IPS DF 6.9 (cell line): ENCODE results near the gene WNT7A.

Source experiments
- DNase-seq: peaks from one replicate; pipeline ENCODE4 v3.0.0-alpha.2; 2013; ENCODE audit warnings: low read depth, low spot score
- H3K27ac ChIP-seq: one replicate; pipeline ENCODE4 v1.5.1; 2013; ENCODE audit warnings: low read length, control low read depth
- H3K27me3 ChIP-seq: 2 replicates; pipeline ENCODE4 v1.6.1; 2013; ENCODE audit warnings: mild to moderate bottlenecking, low read length; ENCODE audit not compliant: control insufficient read depth, insufficient read depth
- H3K36me3 ChIP-seq: 2 replicates; pipeline ENCODE4 v1.6.1; 2013; ENCODE audit warnings: low read length; ENCODE audit not compliant: control insufficient read depth, insufficient read depth
- H3K4me1 ChIP-seq: 2 replicates; pipeline ENCODE4 v1.6.1; 2013; ENCODE audit warnings: low read length; ENCODE audit not compliant: control insufficient read depth, insufficient read depth
- H3K4me3 ChIP-seq: 2 replicates; pipeline ENCODE4 v1.5.1; 2013; ENCODE audit warnings: mild to moderate bottlenecking, low read length
- H3K9me3 ChIP-seq: 2 replicates; pipeline ENCODE4 v1.6.1; 2013; ENCODE audit warnings: low read length, inconsistent platforms; ENCODE audit not compliant: control insufficient read depth, insufficient read depth
- WGBS: extraction: QIAGEN DNeasy Blood & Tissue Kit; methylation state at CpG from one replicate; pipeline ENCODE4 v1.1.7; 2013; ENCODE audit warnings: mixed read lengths, missing lambda C conversion rate; ENCODE audit not compliant: insufficient read length, insufficient coverage; 5-methylcytosine and 5-hydroxymethylcytosine counted together

Gene WNT7A

DNA sequence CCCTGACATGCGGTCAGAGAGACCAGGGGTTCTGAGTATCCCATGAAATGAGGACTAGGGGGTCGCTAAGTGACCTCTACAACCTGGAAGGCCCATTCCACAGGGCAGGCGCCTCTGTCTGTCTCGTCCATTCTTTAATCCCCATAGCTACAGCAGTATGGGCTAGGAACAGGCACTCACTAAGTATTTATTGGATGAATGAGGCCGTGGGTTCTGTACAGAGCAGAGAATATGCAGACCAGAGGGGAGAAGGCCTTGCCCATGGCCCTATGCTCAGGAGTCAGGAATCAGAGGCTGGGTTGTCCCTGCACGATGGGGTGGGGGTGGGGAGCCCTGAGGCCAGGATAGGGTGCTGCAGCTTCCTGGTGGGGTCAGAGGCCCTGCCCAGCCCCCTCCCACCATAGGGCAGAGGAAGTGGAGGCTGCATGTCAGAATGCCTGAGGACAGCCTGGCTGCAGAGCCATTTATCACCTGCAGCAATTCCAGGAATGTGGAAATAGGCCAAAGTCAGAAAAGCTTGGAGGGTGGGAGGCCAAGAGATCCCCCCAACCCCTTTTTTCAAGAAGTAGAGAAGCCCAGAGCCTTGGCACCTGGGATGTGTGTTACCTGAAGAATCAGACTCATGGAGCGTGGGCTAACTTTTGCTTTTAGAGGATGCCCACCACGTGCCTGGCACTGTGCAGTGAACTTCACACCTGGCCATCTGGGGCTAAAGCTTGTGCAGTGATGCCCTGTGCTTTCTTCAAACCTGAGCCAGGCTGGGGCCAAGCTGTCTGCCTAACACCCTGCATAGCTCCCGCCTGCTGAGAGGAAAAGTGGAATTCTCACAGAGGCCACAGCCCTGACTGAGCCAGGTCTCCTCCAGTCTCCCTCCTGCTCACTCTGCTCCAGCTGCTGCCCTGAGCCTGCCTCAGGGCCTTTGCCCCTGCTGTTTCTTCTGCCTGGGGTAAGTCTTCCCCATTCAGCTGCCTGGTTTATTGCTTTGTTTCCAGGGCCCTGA, 109.4 kb downstream of the WNT7A start:
- H3K36me3 ChIP-seq = no peaks in the 10 kb centered on the region
- no CpG with 5 or more reads among the region's 9 CpGs for WGBS
- no peak for DNase-seq
- H3K9me3 ChIP-seq = no peaks in the 10 kb centered on the region
- H3K4me1 ChIP-seq = no peaks in the 10 kb centered on the region
- no peak overlapping the region for H3K27ac ChIP-seq
- no peaks in the 10 kb centered on the region for H3K27me3 ChIP-seq
- no peak overlapping the region for H3K4me3 ChIP-seq

DNA sequence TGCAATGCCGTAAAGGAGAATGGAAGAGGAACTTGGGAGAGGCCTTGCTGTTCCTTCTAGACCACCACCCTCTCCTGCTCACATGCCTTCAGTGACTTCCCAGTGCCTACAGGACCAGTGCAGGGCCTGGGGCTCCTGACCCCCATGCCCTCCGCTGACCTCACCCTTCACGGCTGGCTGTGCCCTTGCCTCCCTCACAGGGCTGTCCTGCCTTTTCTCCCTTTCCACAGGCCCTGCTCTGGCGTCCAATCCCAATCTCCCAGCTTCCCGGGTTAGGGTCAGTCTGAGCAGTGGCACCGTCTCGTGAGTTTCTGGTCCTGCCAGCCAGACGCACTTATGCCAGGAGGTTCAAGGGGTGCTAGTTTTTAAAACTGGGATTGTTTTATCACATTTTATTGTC, 110.4 kb downstream of the WNT7A start:
- no peak overlapping the region for H3K4me3 ChIP-seq
- no peak overlapping the region for H3K27ac ChIP-seq
- no CpG with 5 or more reads among the region's 8 CpGs for WGBS
- no peaks in the 10 kb centered on the region for H3K36me3 ChIP-seq
- DNase-seq = no peak
- H3K9me3 ChIP-seq = no peaks in the 10 kb centered on the region
- H3K4me1 ChIP-seq = no peaks in the 10 kb centered on the region
- no peaks in the 10 kb centered on the region for H3K27me3 ChIP-seq

DNA sequence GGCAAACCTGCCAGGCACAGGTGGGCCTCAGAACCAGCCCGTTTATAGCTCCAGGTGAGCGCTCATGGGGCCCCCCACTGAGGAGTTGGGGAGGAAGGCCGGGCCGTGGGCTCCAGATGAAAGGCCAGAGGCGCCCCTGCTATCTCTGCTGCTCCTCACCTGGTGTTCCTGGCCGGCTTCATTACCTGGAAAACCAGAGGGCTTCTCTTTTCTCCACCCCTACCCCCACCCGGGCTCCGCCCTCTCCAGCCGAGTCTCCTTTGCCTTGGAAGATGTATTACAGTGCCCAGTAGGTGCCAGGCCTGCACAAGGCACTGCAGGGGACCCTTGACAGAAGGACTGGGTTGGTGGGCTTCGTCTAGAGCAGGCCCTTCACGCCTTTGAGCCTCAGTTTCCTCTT, 111.4 kb downstream of the WNT7A start:
- Histone ChIP-seq H3K4me1 (no peaks in the 10 kb centered on the region), H3K36me3 (no peaks in the 10 kb centered on the region), H3K4me3 (no peak overlapping the region), H3K27ac (no peak overlapping the region), H3K27me3 (no peaks in the 10 kb centered on the region), H3K9me3 (no peaks in the 10 kb centered on the region)
- no CpG with 5 or more reads among the region's 11 CpGs for WGBS
- no peak for DNase-seq

DNA sequence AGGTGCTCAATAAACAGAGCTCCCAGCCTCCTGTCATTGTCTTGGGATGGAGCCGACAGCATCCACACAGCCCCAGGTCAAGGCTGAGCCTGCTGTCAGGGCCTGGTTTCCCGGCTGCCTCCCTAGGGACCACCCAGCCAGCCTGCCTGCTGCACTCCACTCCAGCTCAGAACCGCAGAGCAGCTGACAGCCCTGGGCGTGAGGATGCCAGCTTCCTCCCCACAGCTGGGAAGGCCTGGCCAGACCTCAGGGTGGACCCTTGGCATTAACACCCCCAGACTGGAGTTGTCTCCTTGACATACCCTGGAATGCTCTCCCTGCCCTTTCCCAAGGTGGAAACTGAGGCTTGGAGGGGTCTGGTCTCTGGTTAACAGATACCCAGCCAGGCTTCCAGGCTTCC, 112.0 kb downstream of the WNT7A start:
- H3K36me3 ChIP-seq = no peaks in the 10 kb centered on the region
- no CpG with 5 or more reads among the region's 4 CpGs for WGBS
- no peaks in the 10 kb centered on the region for H3K27me3 ChIP-seq
- no peak overlapping the region for H3K4me3 ChIP-seq
- H3K4me1 ChIP-seq = no peaks in the 10 kb centered on the region
- no peak for DNase-seq
- no peaks in the 10 kb centered on the region for H3K9me3 ChIP-seq
- no peak overlapping the region for H3K27ac ChIP-seq

DNA sequence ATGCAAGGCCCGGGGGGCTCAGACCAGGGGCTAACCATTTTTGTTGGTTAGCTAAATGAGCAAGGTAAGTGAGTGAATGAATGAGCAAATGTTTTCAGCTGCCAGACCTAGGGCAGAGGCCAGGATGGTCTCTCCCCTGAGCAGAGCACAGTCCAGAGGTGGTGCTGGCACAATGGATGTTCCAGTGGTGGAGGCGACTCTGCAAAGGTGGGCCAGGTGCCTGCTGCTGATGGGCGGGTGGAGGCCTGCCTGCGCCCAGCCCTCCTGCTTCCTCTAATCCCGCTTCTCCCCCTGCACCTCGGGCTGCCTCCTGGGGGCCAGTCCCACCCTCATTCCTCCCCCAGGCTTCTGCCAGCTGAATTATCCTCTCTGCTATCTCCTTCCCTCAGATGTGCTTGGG, 112.8 kb downstream of the WNT7A start:
- Histone ChIP-seq H3K9me3 (no peaks in the 10 kb centered on the region), H3K27me3 (no peaks in the 10 kb centered on the region), H3K36me3 (no peaks in the 10 kb centered on the region), H3K4me3 (no peak overlapping the region), H3K27ac (no peak overlapping the region), H3K4me1 (no peaks in the 10 kb centered on the region)
- WGBS = no CpG with 5 or more reads among the region's 6 CpGs
- DNase-seq = no peak
